SU-DHL-6 (cell line): ENCODE data around the gene MGAT5.

ENCODE experiments used
- EZH2phosphoT487 ChIP-seq: fragments of 200-600 bp; sonication (generic), shearing (Covaris generic); conservative IDR thresholded peaks from 2 replicates; pipeline ENCODE4 v1.6.1; 2018; ENCODE audit warnings: mild to moderate bottlenecking, antibody characterized with exemption, low read length, moderate library complexity, mixed read lengths
- TF ChIP-seq, protein P1 (sequence below): fragments of 200-600 bp; sonication (generic); IDR thresholded peaks from one replicate; pipeline ENCODE4 v1.5.1; 2017; ENCODE audit warnings: antibody characterized with exemption, mild to moderate bottlenecking, low read length, moderate library complexity; ENCODE audit not compliant: insufficient read depth, poor library complexity, severe bottlenecking

DNA sequence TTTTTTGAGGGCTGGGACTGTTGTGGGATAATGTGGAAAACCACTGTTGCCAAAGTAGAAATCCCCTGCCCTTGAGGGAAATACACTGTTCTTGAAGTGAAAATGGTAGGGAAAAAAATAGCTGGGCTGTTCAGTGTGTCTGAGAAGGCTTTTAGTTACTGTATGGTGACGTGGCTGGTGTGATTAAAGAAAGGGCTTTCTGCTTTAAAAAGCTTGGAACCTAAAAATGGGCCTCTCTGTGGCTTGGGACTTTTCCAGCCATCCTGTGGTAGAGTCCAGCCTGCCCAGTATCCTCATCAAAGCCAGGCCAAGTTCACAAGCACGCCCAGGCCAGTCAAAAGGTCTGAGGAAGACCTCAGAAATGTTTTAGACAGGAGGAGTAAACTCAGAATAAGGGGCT is 6.8 kb downstream of the MGAT5 start:
- TF ChIP-seq, protein P1, sequence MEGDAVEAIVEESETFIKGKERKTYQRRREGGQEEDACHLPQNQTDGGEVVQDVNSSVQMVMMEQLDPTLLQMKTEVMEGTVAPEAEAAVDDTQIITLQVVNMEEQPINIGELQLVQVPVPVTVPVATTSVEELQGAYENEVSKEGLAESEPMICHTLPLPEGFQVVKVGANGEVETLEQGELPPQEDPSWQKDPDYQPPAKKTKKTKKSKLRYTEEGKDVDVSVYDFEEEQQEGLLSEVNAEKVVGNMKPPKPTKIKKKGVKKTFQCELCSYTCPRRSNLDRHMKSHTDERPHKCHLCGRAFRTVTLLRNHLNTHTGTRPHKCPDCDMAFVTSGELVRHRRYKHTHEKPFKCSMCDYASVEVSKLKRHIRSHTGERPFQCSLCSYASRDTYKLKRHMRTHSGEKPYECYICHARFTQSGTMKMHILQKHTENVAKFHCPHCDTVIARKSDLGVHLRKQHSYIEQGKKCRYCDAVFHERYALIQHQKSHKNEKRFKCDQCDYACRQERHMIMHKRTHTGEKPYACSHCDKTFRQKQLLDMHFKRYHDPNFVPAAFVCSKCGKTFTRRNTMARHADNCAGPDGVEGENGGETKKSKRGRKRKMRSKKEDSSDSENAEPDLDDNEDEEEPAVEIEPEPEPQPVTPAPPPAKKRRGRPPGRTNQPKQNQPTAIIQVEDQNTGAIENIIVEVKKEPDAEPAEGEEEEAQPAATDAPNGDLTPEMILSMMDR: no peak
- TF ChIP-seq EZH2phosphoT487: no peak
